Measurements from ENCODE around the gene DMD.
"Not testable (repeated sequence)": the region's sequence is repeated elsewhere in the genome, so short reads cannot be mapped to it uniquely, and the experiment has no call there.

The DMD gene

DNA sequence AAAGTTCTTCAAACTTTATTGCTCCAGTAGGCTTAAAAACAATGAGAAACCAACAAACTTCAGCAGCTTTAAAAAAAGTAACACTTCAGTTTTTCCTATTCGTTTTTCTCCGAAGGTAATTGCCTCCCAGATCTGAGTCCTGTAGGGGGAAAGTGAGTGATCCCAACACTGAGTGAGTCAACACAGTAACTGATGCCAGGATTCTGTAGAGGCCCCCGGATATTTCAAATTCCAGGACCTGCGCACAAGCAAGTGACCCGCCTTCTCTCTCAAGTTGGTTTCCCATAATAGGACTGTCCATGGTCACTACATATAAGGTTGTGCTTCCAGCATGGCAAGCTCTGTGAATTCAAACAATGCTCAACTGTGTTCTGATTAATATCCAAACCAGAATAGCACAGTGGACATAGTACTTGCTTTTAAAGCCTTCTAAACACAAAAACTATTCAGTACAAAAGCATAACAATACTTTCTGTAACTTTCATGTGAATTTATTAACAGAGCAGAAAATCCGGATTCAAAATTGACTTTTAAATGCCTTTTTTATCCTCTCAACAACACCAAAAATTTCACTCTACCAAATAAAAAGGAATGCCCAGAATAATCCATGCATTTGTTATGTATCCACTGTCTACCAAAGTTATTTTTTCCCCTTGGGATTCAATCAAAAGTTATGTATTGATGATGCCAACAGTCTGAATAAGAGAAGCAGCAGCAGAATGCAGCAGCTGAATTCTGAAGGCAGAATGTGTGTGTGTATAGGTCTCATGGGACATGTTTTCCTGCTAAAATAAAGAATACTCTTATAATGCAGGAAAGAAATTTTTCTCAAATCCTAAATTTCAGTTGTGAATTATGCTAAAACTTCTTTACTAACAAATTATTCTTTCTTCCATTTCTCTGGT, at the start of gene DMD:
Gene DMD, minus strand, starts transcription at position 194 of the 905 bp plus-strand sequence. CDS start 237 bp downstream, outside the sequence.
- H3K36me3 Mint-ChIP-seq: no peaks in the 10 kb centered on the region
- H3K4me3 Mint-ChIP-seq: no peak within 1 kb of the TSS
- no peak for DNase-seq
- no peaks in the 10 kb centered on the region for H3K4me1 Mint-ChIP-seq
- H3K27ac Mint-ChIP-seq: no peak within 1 kb of the TSS
- CTCF ChIA-PET: no interaction called here
- H3K27me3 Mint-ChIP-seq: no peaks in the 10 kb centered on the region
- peaks cover 2% of the 10 kb centered on the region for H3K9me3 Mint-ChIP-seq

DNA sequence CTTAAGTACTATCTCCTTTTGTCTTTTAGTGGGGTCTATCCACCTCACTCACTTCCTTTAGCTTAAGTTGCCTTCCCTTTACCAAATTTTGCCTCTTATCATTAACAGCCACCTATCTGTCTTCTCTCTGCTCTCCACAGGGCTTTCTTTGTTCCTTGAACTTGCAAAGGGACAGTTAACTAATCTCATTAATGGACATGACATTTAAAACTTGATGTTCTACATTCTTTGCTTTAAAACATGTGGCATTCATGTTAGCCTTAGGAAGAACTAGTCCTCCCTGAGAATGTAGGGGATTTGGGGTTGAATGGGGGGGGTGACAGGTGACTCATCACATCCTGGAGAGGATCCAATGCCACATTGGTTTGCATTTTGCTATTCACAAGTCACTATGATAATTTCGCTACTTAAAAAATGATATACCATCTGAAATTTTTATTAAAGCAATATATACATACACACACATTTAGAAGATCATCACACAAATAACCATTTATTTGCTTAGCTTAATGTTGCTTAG, 41.0 kb upstream of the DMD start:
- Mint-ChIP-seq H3K4me3 (no peak overlapping the region), H3K27ac (no peak overlapping the region), H3K4me1 (no peaks in the 10 kb centered on the region), H3K27me3 (no peaks in the 10 kb centered on the region), H3K9me3 (no peaks in the 10 kb centered on the region), H3K36me3 (no peaks in the 10 kb centered on the region)
- CTCF ChIA-PET: no interaction called here
- no peak for DNase-seq

DNA sequence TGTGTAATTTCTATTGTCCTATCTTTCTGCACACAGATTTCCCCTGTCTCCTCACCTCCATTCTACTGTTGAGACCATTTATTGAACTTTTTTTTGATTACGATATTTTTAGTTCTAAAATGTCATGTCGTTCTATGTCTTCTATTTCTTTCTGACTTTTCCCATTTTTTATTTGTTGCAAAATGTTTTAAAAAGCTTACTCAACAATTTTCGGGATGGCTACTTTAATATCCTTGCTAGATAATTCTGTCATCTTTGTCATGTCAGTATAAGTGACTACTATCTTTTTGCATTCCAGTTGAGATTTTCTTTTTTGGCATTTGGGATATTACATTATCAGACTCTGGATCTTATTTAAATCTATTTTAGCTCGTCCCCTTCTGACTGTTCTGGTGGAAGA, 7.5 kb upstream of the DMD start:
- H3K27me3 Mint-ChIP-seq: no peaks in the 10 kb centered on the region
- H3K27ac Mint-ChIP-seq: no peak overlapping the region
- H3K4me1 Mint-ChIP-seq: no peaks in the 10 kb centered on the region
- no peak overlapping the region for H3K4me3 Mint-ChIP-seq
- H3K9me3 Mint-ChIP-seq: peaks cover 5% of the 10 kb centered on the region
- no peak for DNase-seq
- CTCF ChIA-PET: no interaction called here
- H3K36me3 Mint-ChIP-seq: no peaks in the 10 kb centered on the region

DNA sequence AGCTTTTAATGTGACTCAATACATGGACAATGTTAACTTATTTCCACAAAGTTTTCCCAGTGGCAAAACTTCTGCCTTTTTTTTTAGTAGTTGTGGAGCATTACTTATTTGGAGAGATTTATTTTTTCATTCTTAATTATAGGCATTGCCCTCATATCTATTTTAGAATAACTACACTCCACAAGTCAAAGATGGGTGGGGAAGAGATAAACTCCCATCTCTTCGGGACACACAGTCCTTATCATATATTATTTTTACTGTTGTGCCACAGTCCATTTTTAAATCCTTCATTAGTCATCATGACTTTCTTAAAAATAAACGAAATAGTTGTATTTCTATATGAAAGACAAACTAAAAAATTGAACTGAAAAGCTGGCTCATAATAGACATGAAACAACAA, 1.2 kb downstream of the DMD start:
- no peak overlapping the region for H3K27ac Mint-ChIP-seq
- no peaks in the 10 kb centered on the region for H3K4me1 Mint-ChIP-seq
- DNase-seq: no peak
- no peaks in the 10 kb centered on the region for H3K36me3 Mint-ChIP-seq
- H3K27me3 Mint-ChIP-seq: no peaks in the 10 kb centered on the region
- H3K9me3 Mint-ChIP-seq: no peaks in the 10 kb centered on the region
- H3K4me3 Mint-ChIP-seq: no peak overlapping the region
- CTCF ChIA-PET: no interaction called here

DNA sequence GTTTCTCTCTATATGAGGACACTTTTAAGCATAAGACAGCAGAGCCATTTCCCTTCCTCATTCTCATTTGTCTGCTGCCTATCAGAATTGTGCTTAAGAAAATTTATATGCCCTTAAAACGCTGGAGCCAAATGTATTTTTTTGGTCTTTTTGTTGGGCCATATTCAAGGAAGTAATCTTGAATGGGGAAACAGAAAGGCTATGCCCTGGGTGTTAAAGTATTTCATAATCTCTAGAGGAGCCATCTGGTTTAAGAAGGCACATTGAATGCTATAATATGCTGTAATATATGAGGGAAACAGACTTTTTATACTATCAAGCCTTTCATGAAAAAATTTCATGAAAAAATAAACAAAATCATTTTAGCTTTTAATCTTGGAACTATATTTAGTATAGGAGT, 4.3 kb downstream of the DMD start:
- Mint-ChIP-seq H3K36me3 (no peaks in the 10 kb centered on the region), H3K4me3 (no peak overlapping the region), H3K4me1 (no peaks in the 10 kb centered on the region), H3K27me3 (no peaks in the 10 kb centered on the region), H3K9me3 (peaks cover 5% of the 10 kb centered on the region), H3K27ac (peak overlapping the region; percentile 28)
- DNase-seq: no peak
- CTCF ChIA-PET: no interaction called here

DNA sequence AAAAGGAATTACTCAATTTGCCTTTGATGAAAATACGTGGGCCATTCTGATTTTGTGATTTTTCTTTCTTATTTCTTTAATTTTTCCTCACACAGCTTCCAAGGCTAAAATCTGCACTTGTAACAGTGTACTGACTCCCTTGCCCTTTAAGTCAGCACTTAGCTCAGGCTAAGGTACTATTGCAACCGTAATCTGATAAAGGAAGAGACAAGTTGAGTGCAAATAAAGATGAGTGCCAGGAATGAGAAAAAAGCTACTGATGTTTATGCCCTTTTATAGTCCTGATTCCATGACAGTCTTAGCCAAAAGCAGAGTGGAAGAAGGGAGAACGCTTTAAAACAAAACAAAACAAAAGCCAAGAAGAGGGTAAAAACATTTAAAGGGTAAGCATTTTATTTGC, 6.0 kb downstream of the DMD start:
- H3K27me3 Mint-ChIP-seq: no peaks in the 10 kb centered on the region
- CTCF ChIA-PET: no interaction called here
- DNase-seq: no peak
- H3K36me3 Mint-ChIP-seq: no peaks in the 10 kb centered on the region
- peaks cover 5% of the 10 kb centered on the region for H3K9me3 Mint-ChIP-seq
- no peak overlapping the region for H3K4me3 Mint-ChIP-seq
- H3K27ac Mint-ChIP-seq: no peak overlapping the region
- no peaks in the 10 kb centered on the region for H3K4me1 Mint-ChIP-seq

DNA sequence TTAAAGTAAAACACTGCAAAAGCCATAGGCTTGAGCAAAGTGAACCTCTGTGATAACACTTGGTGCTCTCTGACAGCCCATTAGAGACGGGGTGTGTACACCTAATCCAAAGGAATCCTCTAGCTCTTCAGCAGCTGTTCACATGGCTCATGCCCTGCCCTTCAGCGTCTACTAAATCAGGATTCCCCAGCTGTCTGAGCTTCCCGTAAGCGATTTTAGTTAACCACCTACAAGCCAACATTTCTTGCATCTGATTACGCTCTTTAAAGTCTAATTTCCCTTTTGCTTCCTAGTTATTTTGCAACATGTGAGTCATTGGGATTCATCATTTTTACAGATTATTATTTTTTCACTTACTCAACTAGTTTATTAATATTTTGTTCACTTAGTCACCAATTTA, 6.5 kb downstream of the DMD start:
- Mint-ChIP-seq H3K9me3 (peaks cover 5% of the 10 kb centered on the region), H3K27me3 (no peaks in the 10 kb centered on the region), H3K27ac (no peak overlapping the region), H3K4me1 (no peaks in the 10 kb centered on the region), H3K36me3 (no peaks in the 10 kb centered on the region), H3K4me3 (no peak overlapping the region)
- DNase-seq: no peak
- CTCF ChIA-PET: no interaction called here

DNA sequence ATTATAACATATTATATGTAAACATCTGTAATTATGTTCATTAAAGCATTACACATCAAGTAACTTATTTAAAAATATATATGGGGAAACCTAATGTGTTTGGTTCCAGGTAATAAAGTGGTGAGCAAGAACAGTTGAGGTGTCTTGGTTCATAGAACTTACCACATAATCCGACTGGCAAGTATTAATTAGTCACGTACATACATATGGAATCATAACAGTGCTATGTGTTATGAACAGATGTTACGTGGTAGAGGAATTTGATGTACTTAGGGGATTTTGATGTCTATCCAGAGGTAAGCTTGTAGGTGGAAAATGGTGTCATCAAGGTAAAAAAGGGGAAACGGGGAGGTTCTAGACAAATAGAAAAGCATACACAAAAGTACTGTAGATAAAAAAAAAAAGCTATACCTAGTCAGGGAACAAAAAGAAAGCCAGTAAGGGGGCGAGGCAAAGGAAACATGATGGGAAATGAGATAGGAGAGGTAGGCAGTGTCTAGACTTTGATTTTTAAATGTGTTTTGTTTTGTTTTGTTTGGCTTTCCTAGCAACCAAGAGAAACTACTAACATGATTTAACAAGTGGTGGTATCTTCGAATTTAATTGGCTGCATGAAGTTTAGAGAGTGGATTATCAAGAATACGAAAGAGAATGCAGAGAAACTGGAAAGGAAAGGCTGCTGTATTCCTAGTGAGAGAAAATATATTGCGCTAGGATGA, 12.6 kb downstream of the DMD start:
- H3K4me1 Mint-ChIP-seq: no peaks in the 10 kb centered on the region
- no peak overlapping the region for H3K27ac Mint-ChIP-seq
- H3K4me3 Mint-ChIP-seq: no peak overlapping the region
- CTCF ChIA-PET: no interaction called here
- H3K36me3 Mint-ChIP-seq: no peaks in the 10 kb centered on the region
- H3K9me3 Mint-ChIP-seq: peaks cover 4% of the 10 kb centered on the region
- no peak for DNase-seq
- no peaks in the 10 kb centered on the region for H3K27me3 Mint-ChIP-seq

DNA sequence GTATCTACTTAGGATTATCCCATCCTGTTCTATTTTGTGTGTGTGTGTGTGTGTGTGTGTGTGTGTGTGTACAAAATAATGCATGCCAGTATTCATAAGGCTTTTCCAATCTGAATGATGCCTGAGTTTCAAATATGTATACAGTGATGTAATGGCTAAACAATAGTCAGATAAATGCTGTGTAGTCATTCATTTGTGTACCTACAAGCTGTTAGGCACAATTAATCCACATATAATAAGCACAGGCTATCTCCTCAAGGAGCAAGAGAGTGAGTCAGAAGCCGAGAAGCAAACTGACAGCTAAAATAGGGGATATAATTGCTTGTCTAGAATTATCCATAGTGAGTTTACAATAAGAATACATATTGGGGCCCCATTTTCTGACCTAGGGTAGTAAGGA, 15.7 kb downstream of the DMD start:
- Mint-ChIP-seq H3K9me3 (peaks cover 2% of the 10 kb centered on the region), H3K27ac (no peak overlapping the region), H3K36me3 (no peaks in the 10 kb centered on the region), H3K4me1 (no peaks in the 10 kb centered on the region), H3K4me3 (no peak overlapping the region), H3K27me3 (no peaks in the 10 kb centered on the region)
- DNase-seq: no peak
- CTCF ChIA-PET: no interaction called here

DNA sequence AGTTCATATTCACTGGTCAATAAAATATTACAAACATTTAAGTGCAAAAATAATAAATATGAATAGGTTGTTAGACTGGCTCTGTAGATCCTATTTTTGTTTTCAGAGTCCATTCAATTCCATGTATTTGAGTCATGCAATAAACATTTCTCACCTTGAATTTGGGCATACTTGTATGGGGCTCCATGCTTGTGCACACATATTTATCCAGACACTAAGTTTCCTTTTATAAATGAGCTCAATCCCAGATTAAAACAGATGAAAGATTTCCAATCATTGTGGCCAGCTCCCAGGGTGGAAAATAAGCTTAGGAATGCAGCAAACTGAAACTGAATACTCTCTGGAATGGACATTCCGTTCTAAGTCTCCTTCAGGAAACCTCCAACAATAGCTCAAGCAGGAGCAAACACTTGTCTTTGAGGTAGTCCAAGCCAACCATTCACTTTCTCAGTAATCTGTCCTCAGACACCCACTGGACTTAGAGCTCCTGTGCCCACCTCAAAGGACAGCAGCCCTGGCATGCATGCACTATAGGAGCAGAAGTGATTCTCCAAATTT, 16.4 kb downstream of the DMD start:
- no peaks in the 10 kb centered on the region for H3K36me3 Mint-ChIP-seq

DNA sequence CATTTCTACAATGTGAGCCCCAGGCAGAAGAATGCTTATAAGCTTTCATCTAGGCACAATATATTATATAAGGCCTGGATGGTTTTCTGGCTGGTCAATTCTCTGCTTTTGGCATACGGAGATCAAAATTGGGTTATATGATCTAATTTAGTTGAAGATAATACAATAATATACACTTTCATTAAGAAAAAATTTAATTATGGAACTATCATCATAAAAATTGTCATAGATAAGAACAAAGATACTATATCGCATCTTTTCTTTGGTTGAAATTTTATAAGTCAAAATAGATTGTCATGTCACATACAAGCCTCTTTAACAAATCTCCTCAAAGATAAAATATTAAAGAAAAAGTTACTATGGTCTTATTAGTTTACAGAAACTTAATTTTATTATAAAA, 17.1 kb downstream of the DMD start:
- H3K9me3 Mint-ChIP-seq: no peaks in the 10 kb centered on the region
- H3K36me3 Mint-ChIP-seq: no peaks in the 10 kb centered on the region
- CTCF ChIA-PET: no interaction called here
- H3K27me3 Mint-ChIP-seq: no peaks in the 10 kb centered on the region
- no peak overlapping the region for H3K4me3 Mint-ChIP-seq
- H3K27ac Mint-ChIP-seq: no peak overlapping the region
- no peak for DNase-seq
- H3K4me1 Mint-ChIP-seq: no peaks in the 10 kb centered on the region

More for the DNA sequence above, 16.4 kb downstream of the DMD start:
- H3K4me1 Mint-ChIP-seq: no peaks in the 10 kb centered on the region
- H3K27me3 Mint-ChIP-seq: no peaks in the 10 kb centered on the region
- CTCF ChIA-PET: no interaction called here
- DNase-seq: no peak
- H3K9me3 Mint-ChIP-seq: peaks cover 2% of the 10 kb centered on the region
- no peak overlapping the region for H3K4me3 Mint-ChIP-seq
- no peak overlapping the region for H3K27ac Mint-ChIP-seq

DNA sequence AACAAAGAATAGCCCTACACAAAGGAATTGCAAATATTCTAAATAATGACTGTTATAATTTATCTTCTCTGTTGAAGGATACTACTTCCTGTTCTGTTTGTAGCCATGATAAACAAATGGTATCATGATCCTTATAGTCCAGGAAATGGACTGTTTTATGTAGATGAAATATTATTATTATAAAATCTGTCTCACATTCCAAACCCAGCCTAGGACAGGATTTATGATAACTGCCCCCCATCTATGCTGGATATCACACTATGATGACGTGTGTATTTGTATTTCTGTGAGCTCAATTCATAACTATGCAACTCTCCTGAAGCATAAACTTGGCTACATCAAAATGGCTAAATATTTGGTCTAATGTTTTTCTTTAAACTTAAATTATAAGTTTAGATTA, 21.3 kb downstream of the DMD start:
- H3K4me3 Mint-ChIP-seq: no peak overlapping the region
- no peak overlapping the region for H3K27ac Mint-ChIP-seq
- no peak for DNase-seq
- H3K9me3 Mint-ChIP-seq: no peaks in the 10 kb centered on the region
- H3K27me3 Mint-ChIP-seq: no peaks in the 10 kb centered on the region
- H3K4me1 Mint-ChIP-seq: no peaks in the 10 kb centered on the region
- H3K36me3 Mint-ChIP-seq: no peaks in the 10 kb centered on the region
- CTCF ChIA-PET: no interaction called here

DNA sequence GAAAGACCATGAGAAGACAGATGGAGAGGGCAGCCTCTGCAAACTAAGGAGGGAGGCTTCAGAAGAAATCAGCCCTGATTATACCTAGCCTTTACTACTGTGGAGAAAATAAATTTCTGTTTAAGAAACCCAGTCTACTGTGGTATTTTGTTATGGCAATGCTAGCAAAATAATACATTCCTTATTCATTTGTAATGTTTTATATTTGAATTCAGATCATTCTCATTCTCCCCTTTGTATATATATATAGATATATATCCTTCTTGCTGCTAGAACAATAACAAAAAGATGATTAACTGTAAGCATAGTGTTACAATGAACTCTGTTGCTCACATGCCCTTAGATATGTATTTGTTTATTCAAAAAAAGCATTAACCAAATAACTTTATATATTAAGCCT, 22.5 kb downstream of the DMD start:
- no peaks in the 10 kb centered on the region for H3K36me3 Mint-ChIP-seq
- CTCF ChIA-PET: no interaction called here
- H3K9me3 Mint-ChIP-seq: no peaks in the 10 kb centered on the region
- H3K27me3 Mint-ChIP-seq: no peaks in the 10 kb centered on the region
- no peak for DNase-seq
- no peak overlapping the region for H3K27ac Mint-ChIP-seq
- H3K4me3 Mint-ChIP-seq: no peak overlapping the region
- H3K4me1 Mint-ChIP-seq: no peaks in the 10 kb centered on the region

DNA sequence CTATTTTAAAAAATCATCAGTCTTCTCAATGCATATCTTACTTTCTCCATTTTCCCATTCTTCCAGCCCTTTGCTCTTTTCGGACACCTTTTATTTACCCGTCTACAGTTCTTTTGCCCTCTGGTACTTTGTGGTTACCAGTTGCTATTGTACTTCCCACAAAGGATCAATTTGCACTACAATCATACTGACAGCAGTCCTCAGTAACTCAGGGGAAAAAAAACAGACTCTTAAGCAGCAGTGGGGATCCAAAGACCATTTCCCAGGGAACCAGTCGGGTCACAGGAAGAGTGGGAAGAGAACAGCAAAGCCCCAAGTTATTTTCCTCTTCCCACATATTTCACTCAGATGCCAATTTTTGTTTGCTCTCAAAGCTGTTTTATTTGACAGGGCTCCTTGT, 23.1 kb downstream of the DMD start:
- CTCF ChIA-PET: no interaction called here
- Mint-ChIP-seq H3K27me3 (no peaks in the 10 kb centered on the region), H3K9me3 (no peaks in the 10 kb centered on the region), H3K27ac (no peak overlapping the region), H3K4me1 (no peaks in the 10 kb centered on the region), H3K36me3 (no peaks in the 10 kb centered on the region), H3K4me3 (no peak overlapping the region)
- no peak for DNase-seq

DNA sequence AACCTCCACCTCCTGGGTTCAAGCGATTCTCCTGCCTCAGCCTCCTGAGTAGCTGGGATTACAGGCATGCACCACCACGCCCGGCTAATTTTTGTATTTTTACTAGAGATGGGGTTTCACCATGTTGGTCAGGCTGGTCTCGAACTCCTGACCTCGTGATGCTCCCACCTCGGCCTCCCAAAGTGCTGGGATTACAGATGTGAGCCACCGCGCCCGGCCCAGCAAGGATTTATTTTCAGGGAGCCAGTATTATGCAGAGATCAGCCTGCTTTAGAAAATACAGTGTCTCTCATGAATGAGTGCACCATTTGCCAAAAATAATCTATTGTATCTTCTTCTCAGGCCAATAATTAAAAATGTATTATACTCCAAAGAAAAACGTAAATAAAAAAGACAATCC, 26.5 kb downstream of the DMD start:
- H3K36me3 Mint-ChIP-seq: not testable (repeated sequence)

More for the DNA sequence above, 26.5 kb downstream of the DMD start:
- H3K4me1 Mint-ChIP-seq, H3K4me3 Mint-ChIP-seq, CTCF ChIA-PET, DNase-seq, H3K9me3 Mint-ChIP-seq, H3K27me3 Mint-ChIP-seq, H3K27ac Mint-ChIP-seq: not testable (repeated sequence)

All from activated naive CD4-positive, alpha-beta T cell treated with anti-CD3 and anti-CD28 coated beads, Interleukin-2, amount 10 ng/mL, durations not matched to agents 7 days and 5 days (primary cell).